SK-N-SH (cell line): ENCODE data around the gene BOC. TPM values are rescaled to one million over a fixed set of nuclear protein-coding genes. Genes with fewer than 3 reads are reported as not detected.

Experiments
- CTCF ChIA-PET: fragments of 300-600, 350-600 bp; formaldehyde crosslinking; extraction: SDS; loops from one replicate; lab custom pipeline; 2021; lab: Yijun Ruan, JAX
- POLR2A ChIA-PET: fragments of 350-600 bp; sonication (Branson Sonifier 250); formaldehyde crosslinking; extraction: SDS; loops from one replicate; lab custom pipeline; 2020; ENCODE audit warnings: antibody characterized with exemption, inconsistent platforms; lab: Yijun Ruan, JAX
- DNase-seq: peaks from one replicate; pipeline ENCODE4 v3.0.0; 2012
- H2AFZ ChIP-seq: fragments of 200-600 bp; sonication (generic); 2 replicates; pipeline ENCODE4 v1.8.1; 2016; ENCODE audit warnings: antibody characterized with exemption, mild to moderate bottlenecking, low read depth
- H3F3A ChIP-seq: fragments of 200-600 bp; sonication (generic); replicated peaks from 2 replicates; pipeline ENCODE3; 2016; ENCODE audit warnings: antibody characterized with exemption, mild to moderate bottlenecking; ENCODE audit not compliant: insufficient read depth
- H3K27ac ChIP-seq, 2 experiments: fragments of 200-500 bp in 1 of 2; fragments of 200-600 bp in 1 of 2; sonication (Bioruptor generic) in 1 of 2; sonication (generic), shearing (Covaris generic) in 1 of 2; 2 replicates each; pipeline versions ENCODE4 v1.5.1 to v1.6.1; 2014 to 2016; ENCODE audit warnings: low read depth in 2 of 2, inconsistent platforms in 1 of 2, low read length in 1 of 2, mild to moderate bottlenecking in 1 of 2, mixed read lengths in 1 of 2
- H3K27me3 ChIP-seq: fragments of 200-600 bp; sonication (generic), shearing (Covaris generic); 2 replicates; pipeline ENCODE4 v1.6.1; 2016; ENCODE audit warnings: mixed run types; ENCODE audit not compliant: insufficient read depth
- H3K36me3 ChIP-seq, 2 experiments: fragments of 200-500 bp in 1 of 2; fragments of 200-600 bp in 1 of 2; sonication (Bioruptor generic) in 1 of 2; sonication (generic) in 1 of 2; replicated peaks in 1 of 2; 2 replicates each; pipeline versions ENCODE3 to v1.5.1; 2014 to 2016; ENCODE audit warnings: low read length in 1 of 2, mild to moderate bottlenecking in 1 of 2; ENCODE audit not compliant: insufficient read depth in 2 of 2, control insufficient read depth in 1 of 2
- H3K4me1 ChIP-seq, 2 experiments: fragments of 200-500 bp in 1 of 2; fragments of 200-600 bp in 1 of 2; sonication (Bioruptor generic) in 1 of 2; sonication (generic), shearing (Covaris generic) in 1 of 2; 2 replicates each; pipeline versions ENCODE4 v1.5.1 to v1.6.1; 2014 to 2016; ENCODE audit warnings: low read depth in 1 of 2, low read length in 1 of 2, mixed run types in 1 of 2; ENCODE audit not compliant: insufficient read depth in 2 of 2, control insufficient read depth in 1 of 2
- H3K4me2 ChIP-seq: fragments of 200-600 bp; sonication (generic), shearing (Covaris generic); 2 replicates; pipeline ENCODE4 v1.6.1; 2017; ENCODE audit warnings: mixed run types
- H3K4me3 ChIP-seq, 2 experiments: fragments of 200-500 bp in 1 of 2; fragments of 200-600 bp in 1 of 2; sonication (Bioruptor generic) in 1 of 2; sonication (generic), shearing (Covaris generic) in 1 of 2; 2 replicates each; pipeline versions ENCODE4 v1.5.1 to v1.8.1; 2014 to 2016; ENCODE audit warnings: low read depth in 2 of 2, inconsistent platforms in 1 of 2, low read length in 1 of 2, mild to moderate bottlenecking in 1 of 2, mixed read lengths in 1 of 2, moderate library complexity in 1 of 2
- H3K79me2 ChIP-seq: fragments of 200-600 bp; sonication (generic); 2 replicates; pipeline ENCODE4 v1.8.1; 2017; ENCODE audit warnings: mild to moderate bottlenecking; ENCODE audit not compliant: insufficient read depth
- H3K9ac ChIP-seq: fragments of 200-600 bp; sonication (generic); 2 replicates; pipeline ENCODE4 v1.6.1; 2017; ENCODE audit warnings: mixed run types
- H3K9me2 ChIP-seq: fragments of 200-600 bp; sonication (generic); 2 replicates; pipeline ENCODE4 v1.6.1; 2017; ENCODE audit warnings: mixed run types
- H3K9me3 ChIP-seq: fragments of 200-600 bp; sonication (generic); 2 replicates; pipeline ENCODE4 v1.6.1; 2017; ENCODE audit warnings: mixed run types, mild to moderate bottlenecking, moderate library complexity
- H4K20me1 ChIP-seq: fragments of 200-600 bp; sonication (generic); 2 replicates; pipeline ENCODE4 v1.6.1; 2017; ENCODE audit warnings: mild to moderate bottlenecking, mixed run types; ENCODE audit not compliant: insufficient read depth
- EP300 ChIP-seq, 2 experiments: IDR thresholded peaks; 2 replicates each; pipeline versions ENCODE4 v1.4.0 to v1.6.1; 2012; ENCODE audit warnings: borderline replicate concordance in 1 of 2, low read depth in 1 of 2, low read length in 1 of 2
- GABPA ChIP-seq: IDR thresholded peaks from 2 replicates; pipeline ENCODE4 v1.4.0; 2012; ENCODE audit warnings: low read depth, mild to moderate bottlenecking
- JUND ChIP-seq: IDR thresholded peaks from 2 replicates; pipeline ENCODE4 v1.4.0; 2012
- MAX ChIP-seq: IDR thresholded peaks from 2 replicates; pipeline ENCODE4 v1.4.0; 2012; ENCODE audit warnings: low read depth
- MEF2A ChIP-seq: IDR thresholded peaks from 2 replicates; pipeline ENCODE4 v1.4.0; 2012; ENCODE audit warnings: low read depth, borderline replicate concordance
- MXI1 ChIP-seq: IDR thresholded peaks from 2 replicates; pipeline ENCODE4 v1.6.1; 2012; ENCODE audit warnings: mild to moderate bottlenecking, low read depth, low read length, improper control_type of control experiment
- NRF1 ChIP-seq: IDR thresholded peaks from 2 replicates; pipeline ENCODE4 v1.6.1; 2012; ENCODE audit warnings: low read depth, mild to moderate bottlenecking, low read length
- RXRA ChIP-seq: IDR thresholded peaks from 2 replicates; pipeline ENCODE4 v1.4.0; 2012; ENCODE audit warnings: low read depth, mild to moderate bottlenecking, borderline replicate concordance
- TEAD4 ChIP-seq: IDR thresholded peaks from 2 replicates; pipeline ENCODE4 v1.4.0; 2012; ENCODE audit warnings: mild to moderate bottlenecking, borderline replicate concordance; ENCODE audit not compliant: insufficient read depth
- WGBS: methylation state at CpG from one replicate; pipeline ENCODE4 v1.1.6; 2017; ENCODE audit warnings: low lambda C conversion rate; 5-methylcytosine and 5-hydroxymethylcytosine counted together
- polyA plus RNA-seq, 3 experiments: library from polyadenylated mRNA; depleted of rRNA; stranded (reverse); fragments of >200 nt; gene quantifications; 2 replicates each; pipeline ENCODE4 v1.2.3, GENCODE V29; 2012
- TF ChIP-seq, protein P1 (sequence below): fragments of 200-600 bp; sonication (generic); IDR thresholded peaks from 2 replicates; pipeline ENCODE4 v1.6.1; 2017; ENCODE audit warnings: antibody characterized with exemption, mild to moderate bottlenecking, moderate library complexity

BOC gene
- polyA plus RNA-seq, 1 of the 3 experiments (the other 2 are of a cell fraction): 6.6 TPM

- ChIA-PET CTCF (interaction anchor here (3.2 kb wide), 1 partner anchor 24 kb away, joined by 11 read pairs; no protein-coding TSS in a partner anchor), POLR2A (no interaction called here)
- H3K36me3 ChIP-seq: peaks cover 0 to 8% of the 10 kb centered on the region in 2 experiments
- 92% methylated on average over 3 of the region's 3 CpGs for WGBS
- TF ChIP-seq NRF1: no peak
- TF ChIP-seq EP300 (IDR thresholded peaks at IDR 0.05; ENCODE audit: borderline replicate concordance in 1 of 2, low read depth in 1 of 2, low read length in 1 of 2): no peak
- no peak for TF ChIP-seq JUND
- no peak for TF ChIP-seq MEF2A
- TF ChIP-seq, protein P1, sequence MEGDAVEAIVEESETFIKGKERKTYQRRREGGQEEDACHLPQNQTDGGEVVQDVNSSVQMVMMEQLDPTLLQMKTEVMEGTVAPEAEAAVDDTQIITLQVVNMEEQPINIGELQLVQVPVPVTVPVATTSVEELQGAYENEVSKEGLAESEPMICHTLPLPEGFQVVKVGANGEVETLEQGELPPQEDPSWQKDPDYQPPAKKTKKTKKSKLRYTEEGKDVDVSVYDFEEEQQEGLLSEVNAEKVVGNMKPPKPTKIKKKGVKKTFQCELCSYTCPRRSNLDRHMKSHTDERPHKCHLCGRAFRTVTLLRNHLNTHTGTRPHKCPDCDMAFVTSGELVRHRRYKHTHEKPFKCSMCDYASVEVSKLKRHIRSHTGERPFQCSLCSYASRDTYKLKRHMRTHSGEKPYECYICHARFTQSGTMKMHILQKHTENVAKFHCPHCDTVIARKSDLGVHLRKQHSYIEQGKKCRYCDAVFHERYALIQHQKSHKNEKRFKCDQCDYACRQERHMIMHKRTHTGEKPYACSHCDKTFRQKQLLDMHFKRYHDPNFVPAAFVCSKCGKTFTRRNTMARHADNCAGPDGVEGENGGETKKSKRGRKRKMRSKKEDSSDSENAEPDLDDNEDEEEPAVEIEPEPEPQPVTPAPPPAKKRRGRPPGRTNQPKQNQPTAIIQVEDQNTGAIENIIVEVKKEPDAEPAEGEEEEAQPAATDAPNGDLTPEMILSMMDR: no peak
- DNase-seq: no peak
- H2AFZ ChIP-seq: no peak overlapping the region
- H3K27me3 ChIP-seq: no peaks in the 10 kb centered on the region
- H4K20me1 ChIP-seq: no peaks in the 10 kb centered on the region
- H3K9me2 ChIP-seq: no peaks in the 10 kb centered on the region
- no peak overlapping the region for H3K9ac ChIP-seq
- no peaks in the 10 kb centered on the region for H3F3A ChIP-seq
- H3K4me1 ChIP-seq: peaks cover 0 to 14% of the 10 kb centered on the region in 2 experiments; a peak in 1 of 4 replicates
- no peaks in the 10 kb centered on the region for H3K9me3 ChIP-seq
- H3K79me2 ChIP-seq: no peaks in the 10 kb centered on the region
- H3K27ac ChIP-seq: no peak overlapping the region; a peak in 1 of 4 replicates
- H3K4me2 ChIP-seq: no peak overlapping the region
- no peak overlapping the region for H3K4me3 ChIP-seq
These were observed 52.4 kb downstream of the BOC start for GRCh38 chr3:113263778-113264177.

DNA sequence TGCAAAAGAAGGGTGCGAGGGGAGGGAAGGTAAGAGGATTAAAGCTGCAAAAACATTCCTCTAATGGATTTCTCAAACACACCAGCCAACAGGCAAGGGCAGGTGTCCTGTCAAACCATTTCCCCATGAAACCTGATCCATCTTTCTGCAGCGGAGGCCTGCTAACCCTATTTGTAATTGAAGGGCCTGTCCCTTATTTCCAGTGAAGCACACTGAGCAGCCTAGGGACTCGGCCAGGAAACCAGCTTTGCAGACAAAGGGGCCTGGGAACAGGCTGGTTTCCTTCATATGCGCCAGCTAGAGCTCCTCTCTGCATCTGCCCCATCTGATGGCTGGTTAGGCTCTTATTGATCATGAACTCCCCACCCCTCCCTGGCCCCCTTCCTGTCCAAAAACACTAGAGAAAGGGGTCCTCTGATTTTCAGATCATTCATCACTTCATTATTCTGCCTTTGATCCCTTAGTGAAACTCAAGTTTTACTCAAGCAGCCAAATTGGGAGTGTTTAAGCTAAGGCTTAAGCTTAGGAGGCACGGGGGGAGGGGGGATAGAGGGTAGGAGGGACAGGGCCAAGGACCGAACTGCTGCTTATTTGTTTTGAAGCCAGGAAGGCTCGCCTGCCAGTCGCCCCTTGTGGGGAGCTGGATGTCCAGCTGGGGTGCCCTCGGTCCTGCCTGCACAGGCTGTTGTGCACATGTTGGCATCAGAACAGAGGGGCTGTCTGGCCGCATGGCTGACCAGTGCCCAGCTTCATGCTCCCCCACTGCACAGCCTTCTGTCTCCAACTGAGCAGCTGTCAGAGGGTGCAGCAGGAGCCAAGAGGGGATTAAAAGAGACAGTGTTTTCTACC lies 53.1 kb downstream of the BOC start:
- Histone ChIP-seq H3K4me3 (no peak overlapping the region), H3K4me1 (peaks cover 0 to 18% of the 10 kb centered on the region in 2 experiments; a peak in 1 of 4 replicates), H3K9me2 (no peaks in the 10 kb centered on the region), H4K20me1 (no peaks in the 10 kb centered on the region), H3K79me2 (no peaks in the 10 kb centered on the region), H3K9me3 (no peaks in the 10 kb centered on the region), H3K9ac (no peak overlapping the region), H3K27ac (no peak overlapping the region), H2AFZ (no peak overlapping the region), H3F3A (no peaks in the 10 kb centered on the region), H3K27me3 (no peaks in the 10 kb centered on the region), H3K4me2 (no peak overlapping the region), H3K36me3 (peaks cover 0 to 10% of the 10 kb centered on the region in 2 experiments)
- no peak for DNase-seq
- CTCF ChIA-PET: interaction anchor here (0.9 to 3.2 kb wide), 5 partner anchors 9 to 52 kb away, joined by 3 to 11 read pairs (median 3); no protein-coding TSS in a partner anchor
- TF ChIP-seq GABPA (no peak), JUND (no peak), RXRA (no peak)
- POLR2A ChIA-PET: no interaction called here
- 82% methylated on average over 9 of the region's 10 CpGs for WGBS

DNA sequence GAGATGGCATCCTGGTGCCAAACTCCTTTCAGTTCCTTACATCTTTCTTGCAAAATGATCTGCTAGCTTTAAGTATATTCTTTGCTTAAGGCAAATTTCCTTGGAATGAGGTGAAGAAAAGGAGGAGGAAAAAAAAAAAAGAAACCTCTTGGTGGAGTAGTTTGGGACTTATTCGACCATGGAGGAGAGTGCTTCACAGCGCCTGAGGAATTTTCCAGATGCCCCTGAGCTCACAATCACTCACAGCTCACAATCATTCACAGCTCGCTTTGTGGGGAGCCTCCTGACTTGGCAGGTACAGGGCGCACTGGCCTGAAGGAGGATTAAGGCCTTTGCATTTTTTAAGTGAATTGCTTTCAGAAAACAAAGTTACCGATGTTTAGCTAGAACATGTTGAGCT lies 53.9 kb downstream of the BOC start:
- ChIA-PET CTCF (interaction anchor here (0.9 to 1.6 kb wide), 5 partner anchors 10 to 53 kb away, joined by 3 to 4 read pairs (median 3); no protein-coding TSS in a partner anchor), POLR2A (no interaction called here)
- H3K9ac ChIP-seq: no peak overlapping the region
- no peak overlapping the region for H3K27ac ChIP-seq
- no peaks in the 10 kb centered on the region for H3K79me2 ChIP-seq
- no peaks in the 10 kb centered on the region for H3F3A ChIP-seq
- H2AFZ ChIP-seq: no peak overlapping the region
- no peaks in the 10 kb centered on the region for H4K20me1 ChIP-seq
- WGBS: 94% methylated on average over 5 of the region's 5 CpGs
- H3K36me3 ChIP-seq: peaks cover 0 to 9% of the 10 kb centered on the region in 2 experiments
- no peaks in the 10 kb centered on the region for H3K27me3 ChIP-seq
- H3K9me2 ChIP-seq: no peaks in the 10 kb centered on the region
- H3K4me1 ChIP-seq: peaks cover 0 to 24% of the 10 kb centered on the region in 2 experiments; a peak in 1 of 4 replicates
- no peaks in the 10 kb centered on the region for H3K9me3 ChIP-seq
- no peak overlapping the region for H3K4me3 ChIP-seq
- no peak for DNase-seq
- no peak overlapping the region for H3K4me2 ChIP-seq
- no peak for TF ChIP-seq MXI1
- no peak for TF ChIP-seq MAX
- no peak for TF ChIP-seq TEAD4
- no peak for TF ChIP-seq MEF2A
